ENCODE results near the gene TNNT3.

- TF ChIP-seq POLR2AphosphoS5 (IDR thresholded peaks at IDR 0.05) (no peak), POLR2A (IDR thresholded peaks at IDR 0.05) (no peak)
- TF ChIP-seq, protein P1, sequence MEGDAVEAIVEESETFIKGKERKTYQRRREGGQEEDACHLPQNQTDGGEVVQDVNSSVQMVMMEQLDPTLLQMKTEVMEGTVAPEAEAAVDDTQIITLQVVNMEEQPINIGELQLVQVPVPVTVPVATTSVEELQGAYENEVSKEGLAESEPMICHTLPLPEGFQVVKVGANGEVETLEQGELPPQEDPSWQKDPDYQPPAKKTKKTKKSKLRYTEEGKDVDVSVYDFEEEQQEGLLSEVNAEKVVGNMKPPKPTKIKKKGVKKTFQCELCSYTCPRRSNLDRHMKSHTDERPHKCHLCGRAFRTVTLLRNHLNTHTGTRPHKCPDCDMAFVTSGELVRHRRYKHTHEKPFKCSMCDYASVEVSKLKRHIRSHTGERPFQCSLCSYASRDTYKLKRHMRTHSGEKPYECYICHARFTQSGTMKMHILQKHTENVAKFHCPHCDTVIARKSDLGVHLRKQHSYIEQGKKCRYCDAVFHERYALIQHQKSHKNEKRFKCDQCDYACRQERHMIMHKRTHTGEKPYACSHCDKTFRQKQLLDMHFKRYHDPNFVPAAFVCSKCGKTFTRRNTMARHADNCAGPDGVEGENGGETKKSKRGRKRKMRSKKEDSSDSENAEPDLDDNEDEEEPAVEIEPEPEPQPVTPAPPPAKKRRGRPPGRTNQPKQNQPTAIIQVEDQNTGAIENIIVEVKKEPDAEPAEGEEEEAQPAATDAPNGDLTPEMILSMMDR (IDR thresholded peaks at IDR 0.05), result no peak
Measured at GRCh38 chr11:1879941-1880720, 39.4 kb upstream of the TNNT3 start.
